Thyroid gland (tissue), 4 donors: ENCODE results near the gene SLC39A8. TPM values are rescaled to one million over a fixed set of nuclear protein-coding genes. Genes with fewer than 3 reads are reported as not detected.

ENCODE experiments used
- DNase-seq, 2 donors: peaks; one replicate each; pipeline ENCODE4 v3.0.0-alpha.2; 2019
- H3K27ac ChIP-seq, 3 donors: fragments of 200-600 bp; sonication (generic); 1 replicate in 2 of 3; 2 replicates in 1 of 3; pipeline ENCODE4 v1.5.1; 2016 to 2019; ENCODE audit warnings: mild to moderate bottlenecking in 1 of 3, moderate library complexity in 1 of 3
- H3K27me3 ChIP-seq: fragments of 200-600 bp; sonication (generic); one replicate; pipeline ENCODE4 v1.5.1; 2019
- H3K36me3 ChIP-seq, 2 donors: fragments of 200-600 bp; sonication (generic); one replicate each; pipeline ENCODE4 v1.5.1; 2016 to 2019
- H3K4me1 ChIP-seq, 2 donors: fragments of 200-600 bp; sonication (generic); one replicate each; pipeline ENCODE4 v1.5.1; 2017 to 2019
- H3K4me3 ChIP-seq, 3 donors: fragments of 200-600 bp; sonication (generic); replicated peaks in 1 of 3; 1 replicate in 2 of 3; 2 replicates in 1 of 3; pipeline ENCODE4 v1.5.1; 2016; ENCODE audit warnings: mild to moderate bottlenecking in 1 of 3
- H3K9me3 ChIP-seq: fragments of 200-600 bp; sonication (generic); one replicate; pipeline ENCODE4 v1.5.1; 2017
- CTCF ChIP-seq, 6 experiments: fragments of 200-600 bp in 3 of 6; fragments of 450-650 bp in 3 of 6; sonication (generic) in 3 of 6; IDR thresholded peaks; one replicate each; pipeline ENCODE4 v1.5.1; 2016 to 2019; ENCODE audit warnings: antibody characterized with exemption in 6 of 6, mild to moderate bottlenecking in 2 of 6, inconsistent platforms in 1 of 6, moderate library complexity in 1 of 6
- POLR2A ChIP-seq, 2 donors: fragments of 450-650 bp; IDR thresholded peaks; one replicate each; pipeline ENCODE4 v1.6.1; 2017; ENCODE audit warnings: antibody characterized with exemption in 2 of 2, mild to moderate bottlenecking in 2 of 2, moderate library complexity in 1 of 2
- WGBS, 2 donors: methylation state at CpG; one replicate each; pipeline ENCODE4 v1.1.5; 2017; 5-methylcytosine and 5-hydroxymethylcytosine counted together
- intact Hi-C: fragments of 100-400 bp; cut with DNase I; formaldehyde crosslinking; loops from one replicate; pipeline ENCODE4 v1.15.1; 2023
- total RNA-seq, 4 donors: library from RNA; depleted of rRNA; stranded (reverse); fragments of >200 nt; gene quantifications; one replicate each; pipeline ENCODE4 v1.2.3, GENCODE V29; 2016

The SLC39A8 gene
- total RNA-seq, 4 donors from 2014 or later = 19.4 to 26.7 (median 23.9) TPM

GRCh38 chr4:102319594-102319993 lies 25.7 kb downstream of the SLC39A8 start:
- WGBS, 2 donors = 61 to 67% methylated on average over 3 of the region's 3 CpGs
- Histone ChIP-seq H3K9me3 (no peaks in the 10 kb centered on the region), H3K4me3 (no peak overlapping the region), H3K27ac (no peak overlapping the region), H3K36me3 (no peaks in the 10 kb centered on the region), H3K4me1 (peaks cover 10 to 11% of the 10 kb centered on the region in 2 donors), H3K27me3 (no peaks in the 10 kb centered on the region)
- TF ChIP-seq CTCF (IDR thresholded peaks at IDR 0.05) = no peak
- TF ChIP-seq POLR2A (IDR thresholded peaks at IDR 0.05) = no peak
- intact Hi-C loops = no loop called here
- no peak for DNase-seq

GRCh38 chr4:102318526-102318925 lies 26.8 kb downstream of the SLC39A8 start:
- Histone ChIP-seq H3K27ac (no peak overlapping the region), H3K36me3 (no peaks in the 10 kb centered on the region), H3K4me3 (no peak overlapping the region), H3K27me3 (no peaks in the 10 kb centered on the region), H3K4me1 (peaks cover 10 to 11% of the 10 kb centered on the region in 2 donors), H3K9me3 (no peaks in the 10 kb centered on the region)
- no peak for TF ChIP-seq POLR2A (IDR thresholded peaks at IDR 0.05)
- TF ChIP-seq CTCF (IDR thresholded peaks at IDR 0.05) = no peak
- DNase-seq = peak; percentile 26 to 32
- 48 to 55% methylated on average over 5 of the region's 5 CpGs for WGBS, 2 donors
- intact Hi-C loops = no loop called here

GRCh38 chr4:102318105-102318504 lies 27.2 kb downstream of the SLC39A8 start:
- no peaks in the 10 kb centered on the region for H3K27me3 ChIP-seq

GRCh38 chr4:102317459-102317858 lies 27.8 kb downstream of the SLC39A8 start:
- peaks cover 10 to 11% of the 10 kb centered on the region in 2 donors for H3K4me1 ChIP-seq
- no peak overlapping the region for H3K27ac ChIP-seq
- H3K27me3 ChIP-seq = no peaks in the 10 kb centered on the region
- 89 to 95% methylated on average over 1 of the region's 1 CpG for WGBS, 2 donors
- no peak for DNase-seq
- TF ChIP-seq CTCF (IDR thresholded peaks at IDR 0.05) (no peak), POLR2A (IDR thresholded peaks at IDR 0.05) (no peak)
- no peaks in the 10 kb centered on the region for H3K36me3 ChIP-seq
- H3K9me3 ChIP-seq = no peaks in the 10 kb centered on the region
- intact Hi-C loops = no loop called here
- no peak overlapping the region for H3K4me3 ChIP-seq

More at GRCh38 chr4:102318105-102318504, 27.2 kb downstream of the SLC39A8 start:
- no peak for DNase-seq
- WGBS, 2 donors = 71% methylated on average over 3 of the region's 3 CpGs
- TF ChIP-seq POLR2A (IDR thresholded peaks at IDR 0.05) (no peak), CTCF (IDR thresholded peaks at IDR 0.05) (no peak)
- Histone ChIP-seq H3K9me3 (no peaks in the 10 kb centered on the region), H3K36me3 (no peaks in the 10 kb centered on the region), H3K4me3 (no peak overlapping the region), H3K4me1 (peaks cover 10 to 11% of the 10 kb centered on the region in 2 donors), H3K27ac (no peak overlapping the region)
- intact Hi-C loops = no loop called here

- H3K9me3 ChIP-seq = no peaks in the 10 kb centered on the region
- H3K27me3 ChIP-seq = no peaks in the 10 kb centered on the region
- no peak for DNase-seq
- no peak overlapping the region for H3K4me3 ChIP-seq
- H3K4me1 ChIP-seq = peaks cover 10 to 11% of the 10 kb centered on the region in 2 donors
- H3K27ac ChIP-seq = no peak overlapping the region
- intact Hi-C loops = no loop called here
- H3K36me3 ChIP-seq = no peaks in the 10 kb centered on the region
- TF ChIP-seq POLR2A (IDR thresholded peaks at IDR 0.05) (no peak), CTCF (IDR thresholded peaks at IDR 0.05) (no peak)
- WGBS, 2 donors = 97% methylated on average over 2 of the region's 2 CpGs
These were observed 28.7 kb downstream of the SLC39A8 start for GRCh38 chr4:102316585-102316984.
